HG03064 (cell line): Measurements from ENCODE around the gene OR10J1.
"Not testable (repeated sequence)": the region's sequence is repeated elsewhere in the genome, so short reads cannot be mapped to it uniquely, and the experiment has no call there.

ENCODE experiments used
- ATAC-seq: cut with Tn5 transposase; IDR thresholded peaks from one replicate; pipeline ENCODE4 v1.9.1; 2021; ENCODE audit warnings: low read depth; ENCODE audit not compliant: unreplicated experiment

OR10J1 gene, protein sequence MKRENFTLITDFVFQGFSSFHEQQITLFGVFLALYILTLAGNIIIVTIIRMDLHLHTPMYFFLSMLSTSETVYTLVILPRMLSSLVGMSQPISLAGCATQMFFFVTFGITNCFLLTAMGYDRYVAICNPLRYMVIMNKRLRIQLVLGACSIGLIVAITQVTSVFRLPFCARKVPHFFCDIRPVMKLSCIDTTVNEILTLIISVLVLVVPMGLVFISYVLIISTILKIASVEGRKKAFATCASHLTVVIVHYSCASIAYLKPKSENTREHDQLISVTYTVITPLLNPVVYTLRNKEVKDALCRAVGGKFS

DNA sequence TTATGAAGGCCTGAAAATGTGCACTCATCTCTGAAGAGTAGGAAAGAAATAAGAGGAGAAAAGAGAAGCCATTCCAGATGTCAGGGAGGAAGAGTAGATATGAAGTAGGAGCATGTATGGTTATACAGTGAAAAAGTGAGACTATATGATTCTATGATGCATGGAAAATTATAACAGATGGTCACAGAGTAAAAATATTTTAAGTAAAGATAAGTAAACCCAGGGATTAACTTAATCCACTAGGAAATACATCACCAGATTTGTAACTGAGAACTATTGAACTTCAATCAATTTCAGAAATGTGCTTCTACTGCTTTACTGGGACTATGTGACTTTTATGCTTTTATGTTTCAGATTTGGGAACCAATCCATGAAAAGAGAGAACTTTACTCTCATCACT lies at the start of gene OR10J1:
TSS of gene OR10J1 (plus strand) at position 301 of the 400 bp plus-strand sequence. CDS start at position 371, 70 bp downstream.
- ATAC-seq: no peak

DNA sequence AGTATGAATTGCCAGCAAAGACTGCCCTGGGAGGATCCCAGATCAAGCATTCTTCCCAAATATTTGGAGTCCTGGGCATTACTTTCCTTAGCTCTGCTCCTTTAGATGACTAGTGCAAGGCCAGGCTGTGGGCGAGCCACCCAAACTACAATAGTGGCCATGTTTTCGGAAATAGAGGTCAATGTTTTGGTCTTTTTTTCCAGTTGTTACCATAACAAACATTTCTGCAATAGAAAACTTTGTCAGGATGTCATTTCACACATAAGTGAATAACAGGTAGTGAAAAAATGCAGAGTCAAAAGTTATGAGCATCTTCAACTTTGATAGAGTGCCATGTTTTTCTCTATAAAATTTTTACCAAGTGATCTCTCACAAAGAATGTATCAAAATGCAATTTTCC lies 32.7 kb upstream of the OR10J1 start:
- ATAC-seq: no peak

DNA sequence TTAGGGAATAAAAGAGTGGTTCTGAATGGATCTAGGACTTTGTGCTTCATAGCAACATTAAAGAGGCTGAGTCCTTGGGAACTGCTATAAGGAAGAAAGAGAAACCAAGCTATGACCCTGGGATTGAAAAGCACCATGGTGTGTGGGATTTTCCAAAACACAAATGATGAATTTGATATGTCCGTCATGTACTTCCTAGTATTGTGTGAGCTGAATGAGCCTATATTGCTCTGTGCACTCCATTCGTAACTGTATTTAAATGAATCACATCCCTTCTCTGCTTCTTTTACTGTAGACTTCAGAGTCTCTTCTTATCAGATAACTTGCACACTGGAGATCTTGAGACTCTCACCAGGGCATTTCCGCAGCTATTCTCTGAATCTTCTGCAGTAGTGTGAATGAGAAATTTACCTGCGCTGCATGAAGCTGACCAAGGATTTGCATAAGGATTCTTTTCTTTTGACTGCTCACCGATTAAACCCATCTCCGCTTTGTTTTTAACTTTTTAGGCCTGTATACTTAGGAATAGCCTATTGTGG lies 30.6 kb upstream of the OR10J1 start:
- no peak for ATAC-seq

DNA sequence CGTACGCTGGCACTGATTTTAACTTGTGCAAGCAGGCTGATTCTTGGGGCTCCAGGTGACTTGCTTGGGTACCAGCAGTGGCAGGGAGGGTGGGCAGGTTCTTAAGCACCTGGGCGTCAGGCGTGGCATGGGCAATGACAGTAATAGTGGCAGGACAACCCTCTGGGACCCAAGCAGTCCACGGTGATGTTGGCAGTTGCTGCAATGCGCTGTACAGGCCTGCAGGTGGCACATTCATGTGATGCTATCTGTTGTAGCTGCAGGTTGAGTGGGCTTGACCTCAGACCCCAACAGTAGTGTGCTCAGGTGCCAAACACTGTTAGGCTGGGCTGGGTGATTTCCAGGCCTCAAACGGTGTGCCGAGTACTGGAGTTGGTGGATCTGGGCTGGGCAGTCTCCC lies 17.7 kb upstream of the OR10J1 start:
- ATAC-seq: no peak

DNA sequence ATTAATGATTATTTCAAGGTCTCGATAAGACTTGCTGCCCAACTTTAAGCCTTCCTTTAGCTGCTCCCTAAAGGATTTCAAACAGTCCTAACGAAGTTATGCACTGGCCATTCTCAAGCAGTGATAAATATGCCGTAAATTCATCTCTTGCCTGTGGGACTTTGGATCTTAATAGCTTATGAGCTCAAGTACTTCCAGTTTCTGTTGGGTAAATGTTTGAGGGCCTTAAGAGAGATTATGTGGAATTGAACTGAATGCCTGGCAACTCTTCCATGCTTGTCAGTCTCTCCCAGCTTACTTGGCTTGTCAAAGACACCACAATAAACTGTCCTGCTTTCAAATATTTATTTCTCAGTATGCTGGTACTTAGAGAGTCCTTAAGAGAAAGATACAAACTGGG lies 11.0 kb upstream of the OR10J1 start:
- ATAC-seq: no peak

DNA sequence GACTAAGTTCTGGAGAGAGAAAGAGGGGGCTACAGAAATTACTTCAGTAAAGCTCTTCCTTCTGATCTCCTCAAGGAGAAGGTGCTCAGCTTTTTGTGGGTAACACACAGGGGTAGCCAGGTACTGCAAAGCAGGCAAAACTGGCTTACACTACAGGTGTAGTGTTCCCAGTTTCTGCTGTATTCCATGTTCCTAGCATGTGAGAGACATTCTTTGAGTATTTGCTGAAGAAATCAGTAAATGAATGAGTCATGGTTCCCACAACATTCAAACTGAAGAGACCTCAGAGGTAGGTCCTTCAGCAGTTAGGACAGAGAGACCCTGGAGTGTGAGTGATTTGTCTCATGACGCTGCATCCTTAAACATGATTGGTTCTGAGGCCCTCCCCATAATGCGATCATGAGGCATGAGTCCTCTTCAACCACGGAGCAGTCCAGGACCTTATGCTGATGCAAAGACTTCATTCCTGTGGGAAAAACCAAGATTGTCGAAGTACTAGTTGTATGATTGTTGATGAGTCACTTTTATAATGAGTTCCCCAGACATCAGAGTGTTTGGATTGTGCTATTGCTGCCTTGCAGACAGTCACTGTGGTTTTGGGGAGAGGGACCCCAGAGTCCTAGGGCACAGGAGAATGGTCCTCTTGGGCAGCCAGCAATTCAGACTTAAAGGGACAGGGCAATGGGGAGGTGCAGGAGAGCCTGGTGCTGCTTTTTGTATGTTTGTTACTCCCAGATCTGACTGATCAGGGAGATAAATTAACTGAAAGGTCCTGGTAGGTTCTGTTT lies 10.3 kb upstream of the OR10J1 start:
- no peak for ATAC-seq

DNA sequence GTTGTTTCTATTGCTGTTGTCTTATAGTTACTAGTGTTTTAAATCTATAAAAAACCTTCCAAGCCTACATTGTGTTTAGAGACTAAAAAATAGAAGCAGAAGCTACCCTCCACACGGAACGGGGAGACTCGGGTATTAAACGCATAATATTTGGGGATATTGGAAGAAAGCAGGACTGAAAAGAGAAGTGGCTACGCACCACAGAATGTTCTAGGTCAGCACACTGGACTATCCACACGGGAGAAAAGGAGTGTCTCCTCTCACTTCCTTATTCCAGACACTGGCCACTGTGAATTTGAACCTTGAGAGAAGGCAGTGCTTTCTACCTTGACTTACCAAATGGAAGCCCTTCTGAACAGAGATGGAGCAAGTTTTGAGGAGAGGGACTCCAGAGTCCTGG lies 8.5 kb upstream of the OR10J1 start:
- ATAC-seq: no peak

DNA sequence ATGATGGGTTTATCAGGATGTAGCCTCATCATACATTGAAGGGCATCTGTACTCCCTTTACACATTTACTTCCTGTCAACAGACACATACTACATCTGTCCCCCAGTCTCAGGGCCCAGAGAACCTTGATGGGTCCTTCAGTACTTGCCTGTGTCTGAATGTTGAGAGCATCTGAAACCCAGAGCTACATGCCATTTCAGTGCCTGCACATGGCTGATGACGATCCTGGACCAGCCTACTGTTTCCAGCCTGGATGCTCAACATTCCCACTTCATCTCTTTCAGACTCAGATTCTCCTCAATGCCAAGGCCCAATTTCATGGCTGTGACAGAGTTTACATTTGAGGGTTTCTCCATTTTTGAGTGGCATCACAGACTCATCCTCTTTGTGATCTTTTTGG lies 7.6 kb upstream of the OR10J1 start, which contains the start of gene OR10J4:
TSS of gene OR10J4 (plus strand) at position 301 of the 400 bp plus-strand sequence.
- ATAC-seq: no peak

DNA sequence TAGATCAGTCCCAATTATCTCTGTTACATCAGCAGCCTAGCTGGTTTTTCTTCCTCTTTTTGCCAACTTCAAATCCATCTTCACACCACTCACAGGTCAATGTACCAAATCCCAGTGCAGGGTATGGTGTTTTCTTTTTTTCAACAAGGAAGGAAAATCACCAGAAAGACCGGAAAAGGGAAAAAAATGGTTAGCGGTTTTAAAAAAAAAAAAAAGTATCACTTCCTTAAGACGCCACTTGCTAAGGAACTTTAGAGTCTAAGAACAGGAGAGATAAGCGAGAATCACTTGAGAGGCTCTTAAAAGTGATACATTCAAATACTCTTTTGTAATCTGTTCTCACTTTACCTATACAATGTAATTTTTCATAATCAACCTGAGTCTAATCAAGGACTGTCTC lies 3.1 kb upstream of the OR10J1 start:
- no peak for ATAC-seq

DNA sequence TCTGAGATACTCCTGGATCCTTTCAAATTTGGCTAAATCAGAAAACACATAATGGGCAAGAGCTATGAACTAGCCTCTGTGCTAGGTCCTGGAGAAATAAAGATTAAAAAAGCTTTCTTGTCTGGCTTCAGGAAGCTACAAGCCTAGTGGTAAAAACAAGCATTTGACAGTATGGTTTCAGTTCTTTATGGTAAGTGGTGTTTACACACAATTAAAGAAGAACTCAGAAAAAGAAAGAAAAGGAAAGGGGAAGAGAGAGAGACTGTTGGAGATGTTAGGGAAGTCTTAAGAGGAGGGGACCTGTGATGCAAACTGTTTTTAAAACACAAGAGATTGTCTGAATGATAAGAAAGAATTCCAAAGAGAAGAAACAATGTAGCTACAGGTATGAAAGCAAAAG lies 1.8 kb downstream of the OR10J1 start:
- no peak for ATAC-seq

DNA sequence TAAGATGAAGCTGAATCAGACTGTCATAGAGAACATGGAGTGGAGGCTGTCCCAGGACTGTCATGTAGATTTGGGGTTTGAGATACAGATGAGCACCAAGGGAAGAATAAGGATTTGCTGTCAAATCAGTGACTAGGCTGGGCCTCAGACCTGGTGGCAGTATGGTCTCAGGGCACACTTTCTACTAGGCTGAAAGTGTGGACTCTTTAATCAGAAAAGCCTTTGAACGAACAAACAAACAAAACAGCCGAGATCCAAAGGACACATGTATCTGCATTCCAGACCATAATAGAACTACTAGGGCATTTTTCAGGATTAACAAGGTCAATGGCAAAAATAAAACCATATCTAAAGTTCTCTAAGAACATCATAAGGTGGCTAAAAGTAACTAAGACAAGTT lies 2.9 kb downstream of the OR10J1 start:
- ATAC-seq: no peak

DNA sequence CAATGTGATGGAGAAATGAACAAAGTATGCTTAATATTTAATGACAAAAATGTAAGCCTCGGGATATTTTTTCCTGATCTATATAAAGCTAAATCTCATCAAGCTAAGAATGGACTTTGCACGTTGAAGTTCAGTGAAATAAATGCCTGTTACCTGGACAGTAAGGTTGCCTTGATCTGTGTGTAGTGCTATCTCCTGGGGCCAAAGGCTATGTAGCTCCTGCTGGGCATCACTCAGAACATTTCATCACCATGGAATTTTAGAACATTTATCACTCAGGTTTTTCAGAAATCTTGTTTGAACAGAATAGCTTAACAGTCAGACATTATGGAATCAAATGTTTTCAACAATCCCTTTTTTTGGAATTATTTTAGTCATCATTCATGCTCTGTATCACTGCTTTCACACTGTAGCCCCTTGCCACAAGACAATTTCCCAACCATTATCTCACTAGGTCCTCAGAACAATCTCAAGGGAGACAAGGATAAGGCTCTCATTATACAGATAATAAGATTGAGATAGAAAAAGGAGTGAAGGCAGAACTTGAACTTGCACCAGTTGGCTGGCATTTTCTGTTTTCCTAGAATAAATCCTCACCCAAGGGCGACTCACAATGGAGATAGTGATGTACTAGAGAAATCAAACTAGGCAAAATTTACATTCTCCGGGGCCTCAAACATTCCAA lies 3.7 kb downstream of the OR10J1 start:
- ATAC-seq: no peak

DNA sequence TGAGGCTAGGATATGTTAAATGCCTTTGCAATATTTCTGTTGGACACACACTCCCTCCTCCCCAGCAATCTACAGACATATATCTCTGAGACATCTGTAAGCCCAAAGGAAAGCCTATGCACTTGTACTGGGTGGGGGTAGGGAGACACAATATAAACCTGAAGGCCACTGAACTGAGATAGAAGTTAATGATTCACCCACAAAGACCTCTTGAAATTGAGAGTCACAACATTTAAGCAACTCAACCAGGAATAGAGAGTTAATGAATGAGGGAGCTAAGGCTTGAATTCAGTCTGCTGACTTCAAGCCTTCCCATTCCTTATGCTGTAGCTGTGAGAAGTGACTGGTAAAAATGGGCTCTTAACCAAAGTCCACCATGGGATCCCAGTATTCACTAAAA lies 5.0 kb downstream of the OR10J1 start:
- no peak for ATAC-seq

DNA sequence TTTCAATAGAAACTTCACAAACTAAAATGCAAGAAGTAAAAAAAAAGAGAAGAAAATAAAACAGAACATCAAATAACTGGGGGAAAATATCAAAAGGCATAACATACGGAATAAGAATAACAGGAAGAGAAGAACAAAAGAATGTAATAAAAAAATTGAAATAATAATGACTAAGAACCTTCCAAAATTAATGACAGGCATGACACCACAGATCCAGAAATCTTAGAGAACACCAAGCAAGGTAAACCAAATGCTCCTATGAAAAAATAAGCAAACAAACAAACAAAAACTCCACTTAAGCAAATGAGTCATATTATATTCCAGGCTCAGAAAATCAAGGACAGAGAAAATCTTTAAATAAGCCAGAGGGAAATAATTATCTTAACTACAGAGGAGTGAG lies 8.7 kb downstream of the OR10J1 start:
- ATAC-seq: no peak

DNA sequence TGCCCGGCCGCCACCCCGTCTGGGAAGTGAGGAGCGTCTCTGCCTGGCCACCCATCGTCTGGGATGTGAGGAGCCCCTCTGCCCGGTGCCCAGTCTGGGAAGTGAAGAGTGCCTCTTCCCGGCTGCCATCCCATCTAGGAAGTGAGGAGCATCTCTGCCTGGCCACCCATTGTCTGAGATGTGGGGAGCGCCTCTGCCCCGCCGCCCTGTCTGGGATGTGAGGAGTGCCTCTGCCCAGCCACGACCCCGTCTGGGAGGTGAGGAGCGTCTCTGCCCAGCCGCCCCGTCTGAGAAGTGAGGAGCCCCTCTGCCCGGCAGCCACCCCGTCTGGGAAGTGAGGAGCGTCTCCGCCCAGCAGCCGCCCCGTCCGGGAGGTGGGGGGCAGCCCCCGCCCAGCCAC lies 10.1 kb downstream of the OR10J1 start:
- not testable (repeated sequence) for ATAC-seq

DNA sequence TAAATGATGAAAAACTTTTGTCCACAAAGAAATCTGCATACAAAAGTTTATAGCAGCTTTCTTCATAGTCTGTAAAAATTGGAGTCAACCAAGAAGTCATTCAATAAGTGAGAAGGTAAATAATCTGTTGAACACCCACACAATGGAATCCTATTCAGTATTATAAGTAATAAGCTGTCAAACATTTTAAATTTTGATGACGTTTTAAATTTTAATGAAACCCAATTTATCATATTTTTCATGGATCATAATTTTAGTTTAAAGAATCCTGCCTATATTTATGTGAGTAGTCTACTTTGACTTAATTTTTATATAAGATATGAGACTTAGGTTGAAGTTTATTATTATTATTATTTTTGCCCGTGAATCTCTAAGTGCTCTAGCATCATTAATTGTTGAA lies 20.0 kb downstream of the OR10J1 start:
- ATAC-seq: no peak

DNA sequence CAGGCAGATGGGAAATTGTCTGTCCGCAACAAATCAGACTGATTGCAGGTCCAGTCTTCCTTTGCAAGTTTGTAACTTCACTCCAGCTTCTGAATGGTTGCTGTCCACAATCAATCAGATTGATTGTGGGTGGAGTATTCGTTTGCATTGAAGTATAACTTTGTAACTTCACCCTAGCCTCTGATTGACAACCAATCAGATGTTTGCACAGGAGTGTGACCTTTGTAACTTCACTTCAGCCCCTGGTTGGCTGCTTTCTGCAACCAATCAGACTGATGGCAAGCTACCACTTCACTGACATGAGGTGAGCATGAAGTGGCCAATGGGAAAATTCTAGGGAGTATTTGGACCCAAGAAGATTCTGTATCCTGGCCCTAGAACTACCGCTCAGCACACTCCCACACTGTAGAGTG lies 25.7 kb downstream of the OR10J1 start:
- ATAC-seq: no peak

DNA sequence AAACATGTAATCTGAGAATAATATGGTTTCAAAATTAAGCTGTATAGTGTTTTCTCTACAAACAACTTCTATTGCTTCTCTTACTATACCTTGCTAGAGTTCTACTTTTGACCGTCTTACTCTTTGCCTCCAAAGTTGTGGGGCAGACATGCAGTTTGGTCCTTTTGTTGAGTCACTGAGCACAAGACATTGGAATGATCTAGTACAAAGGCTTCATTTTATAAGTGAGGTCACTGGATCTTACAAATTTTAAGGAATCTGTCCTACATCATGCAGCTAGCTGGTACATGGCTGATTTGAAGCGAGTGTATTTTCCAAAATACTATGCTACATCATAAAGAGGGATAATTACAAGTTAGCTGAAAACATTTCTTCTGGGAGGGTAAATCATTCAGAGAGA lies 28.8 kb downstream of the OR10J1 start:
- no peak for ATAC-seq

DNA sequence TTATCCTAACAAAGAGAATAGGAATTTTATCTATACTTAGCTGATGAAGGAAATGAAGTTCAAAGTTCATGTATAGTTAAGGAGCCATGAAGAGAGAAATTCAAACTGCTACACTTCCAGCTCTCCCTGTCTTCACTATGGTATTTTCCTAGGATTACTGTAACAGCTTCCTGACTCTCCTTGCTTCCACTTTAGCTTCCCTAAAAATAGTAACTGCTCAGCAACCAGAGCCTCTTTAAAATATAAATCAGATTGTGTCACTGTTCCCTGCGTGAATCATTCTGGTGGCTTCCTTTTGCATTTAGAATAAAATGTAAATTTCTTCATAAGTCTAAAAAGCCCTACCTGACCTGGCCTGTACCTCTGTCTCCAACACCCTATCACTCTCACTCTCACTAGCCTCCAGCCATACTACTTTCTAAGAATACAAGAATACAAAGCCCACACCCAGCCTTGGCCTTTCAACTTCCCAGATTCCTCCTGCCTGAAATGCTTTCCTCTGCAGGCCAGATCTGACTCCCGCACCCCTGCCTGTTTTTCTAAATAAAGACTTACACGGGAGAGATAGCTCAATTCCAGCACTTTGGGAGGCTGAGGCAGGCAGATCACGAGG lies 30.5 kb downstream of the OR10J1 start:
- ATAC-seq: no peak

DNA sequence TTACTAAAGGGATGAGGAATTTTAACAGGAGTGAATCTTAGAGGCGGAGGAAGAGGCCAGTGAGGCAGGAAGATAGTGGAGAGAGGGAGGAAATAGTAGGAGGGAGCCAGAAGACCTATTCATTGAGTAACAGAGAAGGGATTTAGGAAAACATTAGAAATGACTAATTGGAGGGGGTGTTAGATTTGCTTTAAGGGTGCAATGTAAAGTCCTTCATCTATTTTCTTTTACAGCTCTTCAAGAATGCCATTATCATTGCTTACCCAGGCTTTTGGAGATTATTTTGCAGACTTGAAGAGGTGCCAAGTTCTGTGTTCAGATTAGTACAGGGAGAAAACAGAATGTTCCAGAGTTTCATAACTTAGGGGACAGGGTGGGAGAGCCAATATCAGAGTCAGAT lies 33.8 kb downstream of the OR10J1 start:
- no peak for ATAC-seq

DNA sequence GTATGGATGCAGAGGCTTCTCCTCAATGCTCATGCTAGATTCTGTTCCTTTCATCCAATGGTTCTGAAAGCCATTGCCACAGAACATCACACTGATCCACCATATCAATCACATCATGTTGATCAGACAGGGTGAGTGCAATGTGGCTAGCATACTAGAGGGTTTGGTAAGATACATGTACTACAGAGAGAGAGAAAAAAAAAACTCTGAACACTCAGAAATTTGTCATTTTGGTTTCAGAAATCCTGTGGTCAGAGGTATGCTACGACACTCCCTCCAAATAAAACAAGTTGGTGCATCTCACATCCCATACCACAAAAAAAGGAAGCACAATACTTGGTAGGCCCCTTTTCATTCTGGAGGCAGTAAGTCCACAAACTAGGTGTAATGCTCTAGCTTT lies 35.4 kb downstream of the OR10J1 start:
- no peak for ATAC-seq
